Thyroid gland (tissue), 4 donors: Measurements from ENCODE around the gene GOLGA6L7.

Source experiments
- POLR2A ChIP-seq, 2 donors: fragments of 450-650 bp; IDR thresholded peaks; one replicate each; pipeline ENCODE4 v1.6.1; 2017; ENCODE audit warnings: antibody characterized with exemption in 2 of 2, mild to moderate bottlenecking in 2 of 2, moderate library complexity in 1 of 2
- TF ChIP-seq, protein P1 (sequence below), 6 experiments: fragments of 200-600 bp in 3 of 6; fragments of 450-650 bp in 3 of 6; sonication (generic) in 3 of 6; IDR thresholded peaks; one replicate each; pipeline ENCODE4 v1.5.1; 2016 to 2019; ENCODE audit warnings: antibody characterized with exemption in 6 of 6, mild to moderate bottlenecking in 2 of 6, inconsistent platforms in 1 of 6, moderate library complexity in 1 of 6

DNA sequence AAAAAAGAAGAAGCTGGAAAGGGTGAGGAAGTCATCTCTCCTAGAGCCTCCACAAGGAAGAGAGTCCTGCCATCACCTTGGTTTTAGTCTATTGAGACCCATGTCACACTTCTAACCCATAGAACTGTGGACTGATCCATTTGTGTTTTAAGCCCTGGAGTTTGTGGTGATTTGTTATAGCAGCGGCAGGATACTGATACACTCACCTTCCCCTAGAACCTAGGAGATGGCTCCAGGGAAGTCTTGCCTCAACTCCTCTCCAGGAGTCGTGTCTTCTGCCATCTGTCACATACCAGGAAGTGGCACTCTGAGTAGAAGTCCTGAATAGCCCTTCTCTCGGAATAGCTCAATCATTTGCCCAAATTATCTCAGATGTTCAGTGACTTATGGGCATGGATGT, 22.7 kb upstream of the GOLGA6L7 start:
- TF ChIP-seq, protein P1, sequence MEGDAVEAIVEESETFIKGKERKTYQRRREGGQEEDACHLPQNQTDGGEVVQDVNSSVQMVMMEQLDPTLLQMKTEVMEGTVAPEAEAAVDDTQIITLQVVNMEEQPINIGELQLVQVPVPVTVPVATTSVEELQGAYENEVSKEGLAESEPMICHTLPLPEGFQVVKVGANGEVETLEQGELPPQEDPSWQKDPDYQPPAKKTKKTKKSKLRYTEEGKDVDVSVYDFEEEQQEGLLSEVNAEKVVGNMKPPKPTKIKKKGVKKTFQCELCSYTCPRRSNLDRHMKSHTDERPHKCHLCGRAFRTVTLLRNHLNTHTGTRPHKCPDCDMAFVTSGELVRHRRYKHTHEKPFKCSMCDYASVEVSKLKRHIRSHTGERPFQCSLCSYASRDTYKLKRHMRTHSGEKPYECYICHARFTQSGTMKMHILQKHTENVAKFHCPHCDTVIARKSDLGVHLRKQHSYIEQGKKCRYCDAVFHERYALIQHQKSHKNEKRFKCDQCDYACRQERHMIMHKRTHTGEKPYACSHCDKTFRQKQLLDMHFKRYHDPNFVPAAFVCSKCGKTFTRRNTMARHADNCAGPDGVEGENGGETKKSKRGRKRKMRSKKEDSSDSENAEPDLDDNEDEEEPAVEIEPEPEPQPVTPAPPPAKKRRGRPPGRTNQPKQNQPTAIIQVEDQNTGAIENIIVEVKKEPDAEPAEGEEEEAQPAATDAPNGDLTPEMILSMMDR (IDR thresholded peaks at IDR 0.05): no peak
- TF ChIP-seq POLR2A (IDR thresholded peaks at IDR 0.05): no peak
